ENCODE results near the gene MTERF4.

GRCh38 chr2:241064802-241065354, 37.2 kb downstream of the MTERF4 start:
- no peak for TF ChIP-seq CTCF (conservative IDR thresholded peaks at IDR 0.05; ENCODE audit: low read length)
- TF ChIP-seq EZH2phosphoT487 (IDR thresholded peaks at IDR 0.05; ENCODE audit: borderline replicate concordance): no peak
